ENCODE measurements around the gene GOLGA8T.
"Not testable (repeated sequence)": the region's sequence is repeated elsewhere in the genome, so short reads cannot be mapped to it uniquely, and the experiment has no call there.

Gene GOLGA8T

GRCh38 chr15:30192119-30192745, 57.4 kb downstream of the GOLGA8T start:
- not testable (repeated sequence) for FAIRE-seq

- not testable (repeated sequence) for FAIRE-seq
These were observed 58.0 kb downstream of the GOLGA8T start for GRCh38 chr15:30192892-30193291.
